Liver (tissue), 3 donors: ENCODE data around the gene TRPC4AP.

Experiments used
- GABPA ChIP-seq, 2 donors: IDR thresholded peaks in 1 of 2; conservative IDR thresholded peaks in 1 of 2; 2 replicates each; pipeline ENCODE4 v1.6.1; 2016; ENCODE audit warnings: antibody characterized with exemption in 2 of 2, mild to moderate bottlenecking in 1 of 2, moderate library complexity in 1 of 2
- JUND ChIP-seq, 2 donors: IDR thresholded peaks; 2 replicates each; pipeline ENCODE4 v1.6.1; 2016; ENCODE audit warnings: antibody characterized with exemption in 2 of 2
- RAD21 ChIP-seq, 2 donors: IDR thresholded peaks; 2 replicates each; pipeline ENCODE4 v1.6.1; 2016; ENCODE audit warnings: antibody characterized with exemption in 2 of 2, mild to moderate bottlenecking in 2 of 2
- TAF1 ChIP-seq: conservative IDR thresholded peaks from 2 replicates; pipeline ENCODE4 v1.6.1; 2016; ENCODE audit warnings: antibody characterized with exemption, mild to moderate bottlenecking
- TF ChIP-seq, protein P1 (sequence below): IDR thresholded peaks from 2 replicates; pipeline ENCODE4 v1.6.1; 2016; ENCODE audit warnings: antibody characterized with exemption
- TF ChIP-seq, protein P2 (sequence below): fragments of 150-350 bp; IDR thresholded peaks from 2 replicates; pipeline ENCODE4 v1.5.1; 2017; ENCODE audit warnings: improper control_type of control experiment, low read depth, low read length; ENCODE audit not compliant: missing input control
- donor health status: healthy.
- donor health status: healthy.

DNA sequence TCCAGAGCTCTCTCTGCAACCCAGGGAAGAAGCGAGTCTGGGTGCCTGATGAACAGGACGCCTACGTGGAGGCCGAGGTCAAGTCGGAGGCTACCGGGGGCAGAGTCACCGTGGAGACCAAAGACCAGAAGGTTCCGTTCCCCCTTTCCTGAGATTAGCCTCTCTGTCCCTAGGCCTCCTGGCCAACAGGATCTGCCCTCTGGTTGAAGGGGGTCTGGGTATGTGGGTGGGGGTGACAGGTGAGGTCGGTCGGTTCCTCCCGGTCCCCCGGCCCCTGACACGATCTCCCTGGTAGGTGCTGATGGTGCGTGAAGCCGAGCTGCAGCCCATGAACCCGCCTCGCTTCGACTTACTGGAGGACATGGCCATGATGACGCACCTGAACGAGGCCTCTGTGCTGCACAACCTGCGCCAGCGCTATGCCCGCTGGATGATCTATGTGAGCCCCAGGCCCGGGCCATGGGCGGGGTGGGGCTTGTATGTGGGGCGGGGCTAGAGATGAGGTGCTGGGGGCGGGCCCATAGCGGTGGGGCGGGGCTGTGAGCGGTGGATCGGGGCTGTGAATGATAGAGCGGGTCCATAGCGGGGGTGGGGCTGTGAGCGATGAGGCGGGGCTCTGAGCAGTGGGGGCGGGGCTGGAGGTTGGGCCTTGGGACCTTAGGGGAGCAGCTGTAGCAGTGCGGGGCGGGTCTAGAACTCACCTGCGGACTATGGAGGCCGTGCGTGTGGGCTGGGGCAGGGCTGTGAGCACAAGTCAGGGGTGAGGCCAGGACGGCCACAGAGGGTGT is 113.0 kb downstream of the TRPC4AP start:
- TF ChIP-seq, protein P1, sequence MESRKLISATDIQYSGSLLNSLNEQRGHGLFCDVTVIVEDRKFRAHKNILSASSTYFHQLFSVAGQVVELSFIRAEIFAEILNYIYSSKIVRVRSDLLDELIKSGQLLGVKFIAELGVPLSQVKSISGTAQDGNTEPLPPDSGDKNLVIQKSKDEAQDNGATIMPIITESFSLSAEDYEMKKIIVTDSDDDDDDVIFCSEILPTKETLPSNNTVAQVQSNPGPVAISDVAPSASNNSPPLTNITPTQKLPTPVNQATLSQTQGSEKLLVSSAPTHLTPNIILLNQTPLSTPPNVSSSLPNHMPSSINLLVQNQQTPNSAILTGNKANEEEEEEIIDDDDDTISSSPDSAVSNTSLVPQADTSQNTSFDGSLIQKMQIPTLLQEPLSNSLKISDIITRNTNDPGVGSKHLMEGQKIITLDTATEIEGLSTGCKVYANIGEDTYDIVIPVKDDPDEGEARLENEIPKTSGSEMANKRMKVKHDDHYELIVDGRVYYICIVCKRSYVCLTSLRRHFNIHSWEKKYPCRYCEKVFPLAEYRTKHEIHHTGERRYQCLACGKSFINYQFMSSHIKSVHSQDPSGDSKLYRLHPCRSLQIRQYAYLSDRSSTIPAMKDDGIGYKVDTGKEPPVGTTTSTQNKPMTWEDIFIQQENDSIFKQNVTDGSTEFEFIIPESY, result no peak
- TF ChIP-seq RAD21 (IDR thresholded peaks at IDR 0.05) (no peak), TAF1 (no peak), JUND (IDR thresholded peaks at IDR 0.05) (no peak), GABPA (IDR thresholded peaks at IDR 0.05 in 1 of 2, conservative IDR thresholded peaks at IDR 0.05 in 1 of 2) (no peak)
- TF ChIP-seq, protein P2, sequence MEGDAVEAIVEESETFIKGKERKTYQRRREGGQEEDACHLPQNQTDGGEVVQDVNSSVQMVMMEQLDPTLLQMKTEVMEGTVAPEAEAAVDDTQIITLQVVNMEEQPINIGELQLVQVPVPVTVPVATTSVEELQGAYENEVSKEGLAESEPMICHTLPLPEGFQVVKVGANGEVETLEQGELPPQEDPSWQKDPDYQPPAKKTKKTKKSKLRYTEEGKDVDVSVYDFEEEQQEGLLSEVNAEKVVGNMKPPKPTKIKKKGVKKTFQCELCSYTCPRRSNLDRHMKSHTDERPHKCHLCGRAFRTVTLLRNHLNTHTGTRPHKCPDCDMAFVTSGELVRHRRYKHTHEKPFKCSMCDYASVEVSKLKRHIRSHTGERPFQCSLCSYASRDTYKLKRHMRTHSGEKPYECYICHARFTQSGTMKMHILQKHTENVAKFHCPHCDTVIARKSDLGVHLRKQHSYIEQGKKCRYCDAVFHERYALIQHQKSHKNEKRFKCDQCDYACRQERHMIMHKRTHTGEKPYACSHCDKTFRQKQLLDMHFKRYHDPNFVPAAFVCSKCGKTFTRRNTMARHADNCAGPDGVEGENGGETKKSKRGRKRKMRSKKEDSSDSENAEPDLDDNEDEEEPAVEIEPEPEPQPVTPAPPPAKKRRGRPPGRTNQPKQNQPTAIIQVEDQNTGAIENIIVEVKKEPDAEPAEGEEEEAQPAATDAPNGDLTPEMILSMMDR, result no peak
